KBM-7 (cell line): ENCODE measurements around the gene GJB5.

Experiments
- DNase-seq: peaks from one replicate; pipeline ENCODE4 v3.0.0-alpha.2; 2015
- in situ Hi-C: fragments of 300-500 bp; cut with MboI; formaldehyde crosslinking; loops from 2 replicates; pipeline ENCODE4 v1.14.3; 2020; ENCODE audit warnings: low sequenced_read_pairs, low pct_unique_long_range_greater_than_20kb, mixed read lengths

Gene GJB5

GRCh38 chr1:34742667-34743270 is 12.1 kb upstream of the GJB5 start:
- in situ Hi-C loops: no loop called here
- DNase-seq: peak; percentile 69

GRCh38 chr1:34743775-34744174 is 11.1 kb upstream of the GJB5 start:
- in situ Hi-C loops: no loop called here
- no peak for DNase-seq

DNA sequence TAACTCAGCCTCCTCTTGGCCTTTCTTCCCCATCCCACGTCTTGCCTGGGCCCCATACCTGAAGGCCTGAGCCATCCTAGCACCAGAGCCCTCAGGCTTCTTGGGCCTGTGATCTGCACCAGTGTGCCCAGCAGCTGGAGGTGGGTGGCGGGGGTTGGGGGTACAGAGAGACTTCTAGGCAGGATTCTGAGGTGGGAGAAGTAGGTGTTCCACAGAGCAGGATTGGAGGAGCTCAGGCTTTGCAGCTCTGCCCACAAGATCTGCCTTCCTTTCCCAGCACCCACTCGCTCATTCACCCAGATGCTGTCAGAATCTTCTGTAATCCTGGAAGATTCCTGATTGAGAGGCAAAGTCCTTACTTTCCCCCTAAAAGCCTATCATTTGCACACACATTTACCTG is 10.0 kb upstream of the GJB5 start:
- in situ Hi-C loops: no loop called here
- no peak for DNase-seq

- in situ Hi-C loops: no loop called here
- DNase-seq: no peak
Observed at GRCh38 chr1:34745666-34746065, 9.2 kb upstream of the GJB5 start.

DNA sequence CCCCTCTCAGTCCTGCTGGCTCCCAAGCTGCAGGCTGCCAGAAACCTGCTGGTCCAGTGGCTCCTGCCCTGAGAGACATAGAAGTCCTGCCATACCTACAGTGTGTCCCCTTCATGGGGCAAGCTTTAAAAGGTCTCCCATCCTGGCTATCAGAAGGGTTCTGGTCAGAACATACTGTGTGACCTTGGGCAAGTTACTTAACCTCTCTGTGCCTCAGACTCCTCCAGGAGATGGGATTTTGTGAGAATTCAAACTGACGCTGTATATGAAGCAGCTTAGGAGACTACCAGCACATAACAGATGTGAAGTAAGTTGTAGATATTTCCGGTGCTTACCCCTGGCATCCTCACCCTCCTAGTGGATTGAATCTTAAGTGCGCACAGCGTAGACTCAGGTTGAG is 8.7 kb upstream of the GJB5 start:
- DNase-seq: no peak
- in situ Hi-C loops: no loop called here

DNA sequence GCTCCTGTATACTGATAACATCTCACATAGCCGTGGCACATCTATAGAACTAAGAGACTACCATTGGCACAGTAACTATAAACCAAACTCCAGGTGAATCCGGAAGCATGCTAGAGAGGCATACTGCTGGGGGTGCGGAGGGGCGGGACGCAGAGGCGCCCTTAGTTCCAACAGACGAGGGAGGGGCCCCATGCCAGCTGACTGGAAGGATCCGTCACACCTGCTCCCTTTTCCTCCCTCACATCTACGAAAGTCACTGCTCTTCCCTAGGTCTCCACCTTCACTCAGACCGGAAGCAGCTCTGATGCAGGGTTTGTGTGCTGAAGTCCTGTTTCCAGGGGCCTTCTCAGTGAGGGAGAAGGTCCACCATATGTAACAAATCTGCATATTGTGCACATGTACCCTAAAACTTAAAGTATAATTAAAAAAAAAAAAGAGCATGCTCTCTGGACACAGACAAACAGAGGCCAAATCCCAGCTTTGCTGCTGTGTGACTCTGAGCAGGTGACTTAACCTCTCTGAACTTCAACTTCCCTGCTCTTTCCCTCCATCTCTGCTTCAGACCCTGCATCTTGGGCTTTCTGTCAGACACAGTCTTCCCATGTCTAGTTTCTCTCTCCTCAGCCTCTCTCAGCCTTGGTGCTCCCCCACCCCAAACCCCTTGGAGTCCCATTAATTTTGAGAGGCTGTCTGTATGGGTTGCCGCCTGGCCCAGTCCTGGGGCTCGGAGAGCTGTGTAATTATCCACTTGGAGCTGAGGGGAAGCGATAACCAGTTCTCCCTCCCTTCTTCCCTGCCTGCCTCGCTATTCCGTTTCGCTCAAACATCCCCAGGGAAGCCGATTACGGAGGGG is 7.8 kb upstream of the GJB5 start:
- in situ Hi-C loops: no loop called here
- no peak for DNase-seq

DNA sequence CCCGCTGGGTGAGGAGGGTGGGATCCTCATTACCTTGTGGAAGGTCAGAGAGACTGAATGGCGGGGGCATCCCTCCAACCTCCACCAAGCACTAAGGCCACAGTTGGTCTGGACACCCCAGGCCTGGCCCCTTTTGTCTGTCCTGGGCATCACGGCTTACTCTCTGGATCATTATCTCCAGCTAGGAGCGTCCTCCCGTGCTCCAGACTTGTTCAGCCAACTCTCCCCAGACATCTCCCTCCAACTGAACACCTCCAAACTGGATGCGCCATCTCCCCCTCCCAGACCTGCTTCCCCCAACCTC is 7.3 kb upstream of the GJB5 start:
- DNase-seq: no peak
- in situ Hi-C loops: no loop called here

GRCh38 chr1:34749992-34750391 is 4.9 kb upstream of the GJB5 start:
- in situ Hi-C loops: no loop called here
- DNase-seq: no peak

DNA sequence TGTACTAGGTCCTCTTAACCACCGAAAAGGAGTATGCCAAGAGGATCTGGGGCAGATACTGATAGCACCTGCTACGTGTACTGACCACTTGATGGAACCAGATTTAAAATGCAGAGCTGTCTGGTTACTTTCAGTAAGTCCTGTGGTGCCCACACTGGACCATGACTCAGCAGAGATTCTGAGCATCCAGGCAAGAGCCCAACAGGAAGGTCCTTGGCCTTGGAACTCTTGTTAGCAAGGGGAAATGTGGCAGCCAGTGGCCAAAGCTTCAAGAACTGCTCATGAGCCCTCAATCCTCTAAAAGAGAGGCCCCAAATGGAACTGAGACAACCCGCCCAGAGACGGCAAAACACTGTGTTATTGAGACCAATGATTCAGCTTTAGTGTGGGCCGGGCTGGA is 4.2 kb upstream of the GJB5 start:
- in situ Hi-C loops: no loop called here
- DNase-seq: no peak

DNA sequence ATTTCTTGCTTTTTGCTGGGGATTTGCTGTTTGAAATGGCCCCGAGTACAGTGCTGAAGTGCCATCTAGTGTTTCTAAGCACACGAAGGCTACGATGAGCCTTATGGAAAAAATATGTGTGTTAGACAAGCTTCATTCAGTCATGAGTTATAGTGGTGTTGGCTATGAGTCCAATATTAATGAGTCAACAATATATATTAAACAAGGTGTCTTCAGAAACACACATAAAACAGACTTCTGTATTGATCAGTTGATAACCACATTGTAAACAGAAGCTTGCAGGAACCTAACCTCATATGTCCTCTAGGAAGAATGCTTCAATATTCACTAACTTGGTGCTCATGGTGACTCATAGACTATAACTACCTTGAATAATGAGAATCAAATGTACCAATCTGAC is 1.7 kb upstream of the GJB5 start:
- in situ Hi-C loops: no loop called here
- DNase-seq: no peak

GRCh38 chr1:34755961-34756360 is 1.1 kb downstream of the GJB5 start:
- in situ Hi-C loops: no loop called here
- DNase-seq: no peak

- no peak for DNase-seq
- in situ Hi-C loops: no loop called here
Observed at GRCh38 chr1:34757386-34757785, 2.5 kb downstream of the GJB5 start.

DNA sequence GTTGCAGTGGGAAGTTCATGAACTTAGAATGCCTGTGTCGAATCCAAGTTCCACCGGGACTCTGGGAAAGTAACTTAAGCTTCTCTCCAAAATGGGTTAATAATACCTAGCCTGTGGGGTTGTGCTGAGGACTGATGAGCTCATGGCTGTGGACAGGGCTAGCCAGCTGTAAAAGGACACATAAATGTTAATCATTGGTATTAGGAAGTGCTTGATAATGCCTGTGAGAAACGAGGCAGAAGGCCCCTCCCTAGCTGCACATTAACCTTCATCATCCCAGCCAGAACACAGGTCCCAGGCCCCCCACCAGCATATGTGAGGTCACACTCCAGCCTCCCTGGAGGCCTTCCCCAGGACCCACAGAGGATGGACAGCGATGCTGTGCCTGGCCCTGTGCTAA is 3.9 kb downstream of the GJB5 start:
- DNase-seq: no peak

DNA sequence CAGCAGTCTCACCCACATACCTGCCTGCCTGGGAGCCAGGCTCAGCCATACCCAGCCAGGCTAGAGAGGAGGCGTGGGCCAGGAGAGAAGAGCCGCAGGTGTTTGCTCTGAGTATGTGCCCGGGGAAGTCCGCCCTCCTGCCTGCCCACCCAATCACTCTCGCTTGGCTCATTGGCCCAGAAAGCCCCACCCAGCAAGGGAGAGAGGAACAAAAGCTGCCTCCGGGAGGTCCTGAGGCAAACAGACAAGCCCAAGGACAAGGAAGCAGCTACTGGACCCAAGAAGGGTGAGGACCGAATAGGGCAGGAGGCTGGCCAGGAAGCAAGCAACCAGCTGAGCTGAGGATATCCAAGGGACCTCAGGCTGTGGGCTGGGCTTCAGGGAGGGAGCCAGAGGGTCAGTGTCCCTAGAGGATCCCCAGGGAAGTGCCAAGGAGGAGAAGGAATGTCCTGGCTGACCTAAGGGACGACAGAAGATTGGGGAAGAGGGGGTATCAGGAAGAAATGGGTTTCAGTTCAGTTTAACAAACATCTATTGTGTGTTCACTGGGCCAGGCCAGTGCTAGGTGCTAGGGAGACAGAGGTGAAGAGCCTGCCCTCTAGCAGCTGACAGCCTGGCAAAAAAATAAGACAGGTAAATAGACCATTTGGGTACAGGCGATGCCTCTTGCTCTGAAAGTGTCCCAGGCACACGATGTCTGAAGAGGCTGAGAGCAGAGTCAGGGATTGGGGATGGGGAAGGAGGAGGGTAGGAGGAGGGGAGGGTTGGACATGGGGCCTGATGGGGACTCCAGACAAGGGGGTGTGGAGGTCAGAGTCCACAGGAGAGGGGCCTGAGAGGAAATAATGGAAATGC is 4.9 kb downstream of the GJB5 start, which contains the start of gene GJB4:
Gene GJB4, plus strand, starts transcription at position 238 of the 855 bp plus-strand sequence. CDS start 1,515 bp downstream, outside the sequence.
- no peak for DNase-seq
- in situ Hi-C loops: no loop called here

More for the DNA sequence above, 3.9 kb downstream of the GJB5 start:
- in situ Hi-C loops: no loop called here

GRCh38 chr1:34761176-34761761 is 6.4 kb downstream of the GJB5 start:
- no peak for DNase-seq
- in situ Hi-C loops: no loop called here

DNA sequence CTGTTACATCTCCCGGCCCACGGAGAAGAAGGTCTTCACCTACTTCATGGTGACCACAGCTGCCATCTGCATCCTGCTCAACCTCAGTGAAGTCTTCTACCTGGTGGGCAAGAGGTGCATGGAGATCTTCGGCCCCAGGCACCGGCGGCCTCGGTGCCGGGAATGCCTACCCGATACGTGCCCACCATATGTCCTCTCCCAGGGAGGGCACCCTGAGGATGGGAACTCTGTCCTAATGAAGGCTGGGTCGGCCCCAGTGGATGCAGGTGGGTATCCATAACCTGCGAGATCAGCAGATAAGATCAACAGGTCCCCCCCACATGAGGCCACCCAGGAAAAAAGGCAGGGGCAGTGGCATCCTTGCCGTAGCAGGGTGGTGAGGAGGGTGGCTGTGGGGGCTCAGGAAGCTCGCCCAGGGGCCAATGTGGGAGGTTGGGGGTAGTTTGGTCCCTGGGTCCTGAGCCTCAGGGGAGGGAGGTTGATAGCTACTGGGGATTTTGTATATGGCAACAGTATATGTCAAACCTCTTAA is 7.0 kb downstream of the GJB5 start:
- in situ Hi-C loops: no loop called here
- no peak for DNase-seq

- DNase-seq: no peak
- in situ Hi-C loops: no loop called here
Observed at GRCh38 chr1:34762474-34763141, 7.8 kb downstream of the GJB5 start.

DNA sequence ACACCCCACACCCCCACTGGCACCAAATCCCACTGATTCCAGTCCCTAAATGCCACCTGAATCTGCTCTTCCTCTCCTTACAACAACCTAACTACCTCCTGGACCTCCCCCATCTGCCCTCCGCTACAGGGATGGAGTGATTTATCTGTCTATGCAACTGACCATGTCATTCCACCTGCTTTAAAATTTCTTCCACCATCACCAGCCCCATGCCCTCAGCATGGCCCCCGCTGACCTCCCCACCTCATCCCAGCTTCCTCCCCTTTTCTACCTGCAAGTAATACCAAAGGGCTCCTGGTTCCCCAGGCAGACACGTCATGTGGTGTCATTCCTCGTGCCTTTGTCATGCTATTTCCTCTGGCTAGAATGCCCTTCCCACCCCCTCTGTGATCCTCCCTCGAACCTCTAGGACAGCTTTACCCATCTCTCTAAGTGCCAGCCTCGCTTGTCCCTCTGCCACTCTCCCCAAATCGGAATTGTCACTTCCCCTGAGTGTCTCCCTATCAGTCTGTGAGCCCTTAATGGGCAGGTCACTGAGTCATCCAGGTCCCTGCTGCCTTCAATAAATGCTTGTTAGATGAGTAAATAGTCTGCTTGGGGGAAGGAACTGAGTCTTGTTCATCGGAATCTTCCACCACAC is 8.4 kb downstream of the GJB5 start:
- in situ Hi-C loops: no loop called here
- no peak for DNase-seq

- in situ Hi-C loops: no loop called here
- no peak for DNase-seq
Observed at GRCh38 chr1:34768856-34769255, 14.0 kb downstream of the GJB5 start.
